Measurements from ENCODE around the gene TIMP3. TPM values are rescaled to one million over a fixed set of nuclear protein-coding genes. Genes with fewer than 3 reads are reported as not detected.

Gene TIMP3
- total RNA-seq, 1 experiment from 2014 or later = 3.3 TPM

- Mint-ChIP-seq H3K36me3 (peaks cover 4% of the 10 kb centered on the region; the same call in 1 of the 2 replicates), H3K9me3 (no peaks in the 10 kb centered on the region), H3K4me3 (no peak overlapping the region), H3K4me1 (0 out of 2 replicates have a peak, but pooled peaks cover 2% of the 10 kb centered on the region), H3K27me3 (ENCODE audit: low read depth) (no peaks in the 10 kb centered on the region), H3K27ac (no peak overlapping the region)
- CTCF ChIA-PET = interaction anchor here (1.2 kb wide), 1 partner anchor 61 kb away, joined by 3 read pairs; no protein-coding TSS in a partner anchor
- POLR2A ChIA-PET = no interaction called here
- DNase-seq (ENCODE audit: low spot score) (no peak), ATAC-seq (no peak)
- TF ChIP-seq E2F5 (CRISPR knock-in tag; IDR thresholded peaks at IDR 0.05) (no peak), CDX4 (CRISPR knock-in tag; IDR thresholded peaks at IDR 0.05; ENCODE audit: borderline replicate concordance) (no peak), ZNF532 (CRISPR knock-in tag; IDR thresholded peaks at IDR 0.05; ENCODE audit: borderline replicate concordance) (no peak), PRRX2 (CRISPR knock-in tag; IDR thresholded peaks at IDR 0.05) (no peak), RELA (CRISPR knock-in tag; IDR thresholded peaks at IDR 0.05; ENCODE audit: borderline replicate concordance) (no peak), NR3C1 (CRISPR knock-in tag; conservative IDR thresholded peaks at IDR 0.05; ENCODE audit: low read depth) (no peak), CREB1 (CRISPR knock-in tag; IDR thresholded peaks at IDR 0.05) (no peak), SP1 (CRISPR knock-in tag; conservative IDR thresholded peaks at IDR 0.05) (no peak), CTCF (IDR thresholded peaks at IDR 0.05) (no peak), NR1H2 (CRISPR knock-in tag; IDR thresholded peaks at IDR 0.05) (no peak)
- TF ChIP-seq, protein P1, sequence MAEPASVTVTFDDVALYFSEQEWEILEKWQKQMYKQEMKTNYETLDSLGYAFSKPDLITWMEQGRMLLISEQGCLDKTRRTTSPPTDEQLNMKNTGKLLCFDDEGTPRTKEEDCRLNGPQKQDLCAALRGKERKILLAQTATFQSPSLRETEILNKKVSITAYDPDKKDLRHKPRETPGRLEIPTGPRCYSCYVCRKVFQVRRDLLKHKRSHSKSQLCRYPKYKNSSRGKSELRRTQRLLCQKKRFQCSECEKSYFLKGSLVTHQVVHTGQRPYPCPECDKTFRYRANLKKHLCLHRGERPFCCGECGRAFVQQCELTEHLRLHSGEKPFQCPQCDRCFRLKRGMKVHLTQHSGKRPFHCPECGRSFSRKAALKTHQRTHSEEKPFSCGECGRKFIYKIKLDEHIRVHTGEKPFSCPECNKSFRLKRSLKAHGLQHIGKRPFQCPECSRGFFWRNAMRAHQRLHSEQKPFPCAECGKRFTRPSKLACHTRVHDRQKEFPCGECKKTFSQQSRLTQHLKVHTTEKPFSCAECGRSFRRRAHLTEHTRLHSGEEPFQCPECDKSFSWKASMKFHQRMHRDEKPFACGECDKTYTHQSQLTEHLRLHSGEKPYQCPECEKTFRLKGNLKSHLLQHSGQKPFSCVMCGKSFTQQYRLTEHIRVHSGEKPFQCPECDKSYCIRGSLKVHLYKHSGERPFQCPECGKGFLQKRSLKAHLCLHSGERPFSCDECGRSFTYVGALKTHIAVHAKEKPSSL (CRISPR knock-in tag; conservative IDR thresholded peaks at IDR 0.05) = no peak
- TF ChIP-seq, protein P2, sequence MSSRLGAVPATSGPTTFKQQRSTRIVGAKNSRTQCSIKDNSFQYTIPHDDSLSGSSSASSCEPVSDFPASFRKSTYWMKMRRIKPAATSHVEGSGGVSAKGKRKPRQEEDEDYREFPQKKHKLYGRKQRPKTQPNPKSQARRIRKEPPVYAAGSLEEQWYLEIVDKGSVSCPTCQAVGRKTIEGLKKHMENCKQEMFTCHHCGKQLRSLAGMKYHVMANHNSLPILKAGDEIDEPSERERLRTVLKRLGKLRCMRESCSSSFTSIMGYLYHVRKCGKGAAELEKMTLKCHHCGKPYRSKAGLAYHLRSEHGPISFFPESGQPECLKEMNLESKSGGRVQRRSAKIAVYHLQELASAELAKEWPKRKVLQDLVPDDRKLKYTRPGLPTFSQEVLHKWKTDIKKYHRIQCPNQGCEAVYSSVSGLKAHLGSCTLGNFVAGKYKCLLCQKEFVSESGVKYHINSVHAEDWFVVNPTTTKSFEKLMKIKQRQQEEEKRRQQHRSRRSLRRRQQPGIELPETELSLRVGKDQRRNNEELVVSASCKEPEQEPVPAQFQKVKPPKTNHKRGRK (CRISPR knock-in tag; IDR thresholded peaks at IDR 0.05; ENCODE audit: borderline replicate concordance) = no peak
These were observed 56.7 kb downstream of the TIMP3 start for GRCh38 chr22:32858121-32858703.

DNA sequence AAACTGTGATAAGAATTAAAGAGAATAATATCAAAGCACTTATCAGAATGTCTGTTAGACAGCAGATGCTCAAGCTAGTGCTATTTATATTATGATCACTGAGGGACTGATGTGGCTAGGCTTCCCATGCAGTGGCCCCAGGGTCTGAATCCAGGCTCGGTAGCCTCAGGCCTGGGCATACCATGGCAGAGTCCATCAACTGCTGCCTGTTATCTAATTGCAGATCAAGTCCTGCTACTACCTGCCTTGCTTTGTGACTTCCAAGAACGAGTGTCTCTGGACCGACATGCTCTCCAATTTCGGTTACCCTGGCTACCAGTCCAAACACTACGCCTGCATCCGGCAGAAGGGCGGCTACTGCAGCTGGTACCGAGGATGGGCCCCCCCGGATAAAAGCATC, 57.5 kb downstream of the TIMP3 start:
- no peaks in the 10 kb centered on the region for H3K9me3 Mint-ChIP-seq
- CTCF ChIA-PET = interaction anchor here (0.6 kb wide), 1 partner anchor 200 kb away, joined by 3 read pairs; no protein-coding TSS in a partner anchor
- TF ChIP-seq ZSCAN18 (CRISPR knock-in tag; IDR thresholded peaks at IDR 0.05) (no peak), CBFB (CRISPR knock-in tag; IDR thresholded peaks at IDR 0.05; ENCODE audit: low read depth) (no peak), ATF1 (CRISPR knock-in tag; IDR thresholded peaks at IDR 0.05) (no peak)
- TF ChIP-seq, protein P3, sequence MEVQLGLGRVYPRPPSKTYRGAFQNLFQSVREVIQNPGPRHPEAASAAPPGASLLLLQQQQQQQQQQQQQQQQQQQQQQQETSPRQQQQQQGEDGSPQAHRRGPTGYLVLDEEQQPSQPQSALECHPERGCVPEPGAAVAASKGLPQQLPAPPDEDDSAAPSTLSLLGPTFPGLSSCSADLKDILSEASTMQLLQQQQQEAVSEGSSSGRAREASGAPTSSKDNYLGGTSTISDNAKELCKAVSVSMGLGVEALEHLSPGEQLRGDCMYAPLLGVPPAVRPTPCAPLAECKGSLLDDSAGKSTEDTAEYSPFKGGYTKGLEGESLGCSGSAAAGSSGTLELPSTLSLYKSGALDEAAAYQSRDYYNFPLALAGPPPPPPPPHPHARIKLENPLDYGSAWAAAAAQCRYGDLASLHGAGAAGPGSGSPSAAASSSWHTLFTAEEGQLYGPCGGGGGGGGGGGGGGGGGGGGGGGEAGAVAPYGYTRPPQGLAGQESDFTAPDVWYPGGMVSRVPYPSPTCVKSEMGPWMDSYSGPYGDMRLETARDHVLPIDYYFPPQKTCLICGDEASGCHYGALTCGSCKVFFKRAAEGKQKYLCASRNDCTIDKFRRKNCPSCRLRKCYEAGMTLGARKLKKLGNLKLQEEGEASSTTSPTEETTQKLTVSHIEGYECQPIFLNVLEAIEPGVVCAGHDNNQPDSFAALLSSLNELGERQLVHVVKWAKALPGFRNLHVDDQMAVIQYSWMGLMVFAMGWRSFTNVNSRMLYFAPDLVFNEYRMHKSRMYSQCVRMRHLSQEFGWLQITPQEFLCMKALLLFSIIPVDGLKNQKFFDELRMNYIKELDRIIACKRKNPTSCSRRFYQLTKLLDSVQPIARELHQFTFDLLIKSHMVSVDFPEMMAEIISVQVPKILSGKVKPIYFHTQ (CRISPR knock-in tag; IDR thresholded peaks at IDR 0.05) = no peak

More for the DNA sequence above, 57.5 kb downstream of the TIMP3 start:
- ATAC-seq (no peak), DNase-seq (ENCODE audit: low spot score) (no peak)
- peaks cover 4% of the 10 kb centered on the region; the same call in 1 of the 2 replicates for H3K36me3 Mint-ChIP-seq
- no peak overlapping the region for H3K4me3 Mint-ChIP-seq
- H3K4me1 Mint-ChIP-seq = peaks cover 3% of the 10 kb centered on the region; the same call in 1 of the 2 replicates
- H3K27ac Mint-ChIP-seq = no peak overlapping the region
- H3K27me3 Mint-ChIP-seq (ENCODE audit: low read depth) = no peaks in the 10 kb centered on the region
- POLR2A ChIA-PET = no interaction called here
